H1 (cell line): ENCODE measurements around the gene CCDC148. TPM values are rescaled to one million over a fixed set of nuclear protein-coding genes. Genes with fewer than 3 reads are reported as not detected.

Experiments
- CTCF ChIA-PET: fragments of 300-600 bp; sonication (Branson Sonifier 250); formaldehyde crosslinking; loops from one replicate; lab custom pipeline; 2021; ENCODE audit not compliant: partially characterized antibody; lab: Charles Lee
- POLR2A ChIA-PET: fragments of 300-600 bp; sonication (Branson Sonifier 250); formaldehyde crosslinking; loops from one replicate; lab custom pipeline; 2021; ENCODE audit warnings: inconsistent platforms; ENCODE audit not compliant: partially characterized antibody; lab: Charles Lee
- DNase-seq, 2 experiments: peaks; one replicate each; pipeline versions ENCODE4 v3.0.0 to v3.0.0-alpha.2; 2010 to 2022; ENCODE audit warnings: low spot score in 2 of 2, low read depth in 1 of 2, mixed read lengths in 1 of 2
- FAIRE-seq: peaks from 2 replicates; lab custom pipeline; 2011; peaks lifted over from hg19 to GRCh38; lab: Jason Lieb, UNC
- H2AFZ ChIP-seq: 2 replicates; pipeline ENCODE4 v1.8.1; 2012; ENCODE audit warnings: low read length, inconsistent platforms
- H2AK5ac ChIP-seq: 2 replicates; pipeline ENCODE4 v1.6.1; 2013; ENCODE audit warnings: low read depth, low read length
- H2BK120ac ChIP-seq: replicated peaks from 2 replicates; pipeline ENCODE3; 2013; ENCODE audit warnings: low read depth, low read length, inconsistent platforms
- H2BK12ac ChIP-seq: 2 replicates; pipeline ENCODE4 v1.6.1; 2013; ENCODE audit warnings: low read depth, low read length
- H2BK15ac ChIP-seq: 2 replicates; pipeline ENCODE4 v1.6.1; 2013; ENCODE audit warnings: low read length
- H2BK20ac ChIP-seq: 2 replicates; pipeline ENCODE4 v1.6.1; 2013; ENCODE audit warnings: low read length
- H2BK5ac ChIP-seq: 2 replicates; pipeline ENCODE4 v1.6.1; 2013; ENCODE audit warnings: low read depth, low read length
- H3K14ac ChIP-seq: 2 replicates; pipeline ENCODE4 v1.6.1; 2013; ENCODE audit warnings: inconsistent platforms; ENCODE audit not compliant: insufficient read length
- H3K18ac ChIP-seq: 2 replicates; pipeline ENCODE4 v1.6.1; 2013; ENCODE audit warnings: low read length; ENCODE audit errors: extremely low read depth
- H3K23ac ChIP-seq: 2 replicates; pipeline ENCODE4 v1.6.1; 2013; ENCODE audit warnings: inconsistent platforms; ENCODE audit not compliant: insufficient read length
- H3K23me2 ChIP-seq: 2 replicates; pipeline ENCODE4 v1.6.1; 2013; ENCODE audit warnings: low read depth, low read length
- H3K27ac ChIP-seq: 2 replicates; pipeline ENCODE4 v1.6.1; 2011; ENCODE audit warnings: low read depth, low read length, inconsistent platforms
- H3K27me3 ChIP-seq, 4 experiments: replicated peaks in 1 of 4; 1 replicate in 1 of 4; 2 replicates in 3 of 4; pipeline versions ENCODE4 v1.6.1 to v1.8.1; 2011 to 2013; ENCODE audit warnings: low read length in 3 of 4, mild to moderate bottlenecking in 3 of 4, inconsistent platforms in 2 of 4, mixed read lengths in 2 of 4, moderate library complexity in 1 of 4; ENCODE audit not compliant: control insufficient read depth in 3 of 4, insufficient read depth in 3 of 4; ENCODE audit errors: extremely low read depth in 1 of 4
- H3K36me3 ChIP-seq, 4 experiments: 2 replicates each; pipeline versions ENCODE4 v1.6.1 to v1.8.1; 2011 to 2013; ENCODE audit warnings: mild to moderate bottlenecking in 4 of 4, low read length in 3 of 4, moderate library complexity in 2 of 4, control low read depth in 1 of 4, inconsistent platforms in 1 of 4; ENCODE audit not compliant: insufficient read depth in 4 of 4, control insufficient read depth in 2 of 4
- H3K4ac ChIP-seq: replicated peaks from 2 replicates; pipeline ENCODE3; 2013; ENCODE audit warnings: low read length, low read depth, mixed read lengths, inconsistent platforms; ENCODE audit not compliant: insufficient read length
- H3K4me1 ChIP-seq, 4 experiments: replicated peaks in 1 of 4; 1 replicate in 1 of 4; 2 replicates in 3 of 4; pipeline versions ENCODE4 v1.6.1 to v1.8.1; 2011 to 2013; ENCODE audit warnings: low read length in 3 of 4, inconsistent platforms in 2 of 4, mixed read lengths in 1 of 4; ENCODE audit not compliant: insufficient read depth in 4 of 4, control insufficient read depth in 3 of 4
- H3K4me2 ChIP-seq, 2 experiments: 2 replicates each; pipeline versions ENCODE4 v1.6.1 to v1.8.1; 2011 to 2013; ENCODE audit warnings: low read depth in 2 of 2, low read length in 2 of 2, control low read depth in 1 of 2, inconsistent platforms in 1 of 2, mild to moderate bottlenecking in 1 of 2; ENCODE audit not compliant: insufficient read depth in 1 of 2
- H3K4me3 ChIP-seq, 4 experiments: fragments of 200-600, 300-600 bp in 1 of 4; sonication (generic), shearing (Covaris generic), sonication (Bioruptor Twin) in 1 of 4; 2 replicates each; pipeline versions ENCODE4 v1.5.1 to v1.8.1; 2011 to 2016; ENCODE audit warnings: low read length in 4 of 4, low read depth in 3 of 4, control low read depth in 2 of 4, inconsistent platforms in 2 of 4, mild to moderate bottlenecking in 2 of 4, mixed read lengths in 1 of 4, moderate library complexity in 1 of 4; ENCODE audit not compliant: insufficient read depth in 2 of 4; ENCODE audit errors: extremely low read depth in 1 of 4
- H3K56ac ChIP-seq: replicated peaks from 2 replicates; pipeline ENCODE3; 2013; ENCODE audit warnings: low read depth, mild to moderate bottlenecking, mixed read lengths, low read length, inconsistent platforms; ENCODE audit not compliant: insufficient read length
- H3K79me1 ChIP-seq: 2 replicates; pipeline ENCODE4 v1.6.1; 2013; ENCODE audit warnings: low read depth, low read length, control low read depth
- H3K79me2 ChIP-seq, 2 experiments: 2 replicates each; pipeline versions ENCODE4 v1.6.1 to v1.8.1; 2012 to 2013; ENCODE audit warnings: low read length in 2 of 2, mild to moderate bottlenecking in 2 of 2, inconsistent platforms in 1 of 2; ENCODE audit not compliant: insufficient read depth in 2 of 2, control insufficient read depth in 1 of 2
- H3K9ac ChIP-seq, 4 experiments: replicated peaks in 1 of 4; 1 replicate in 1 of 4; 2 replicates in 3 of 4; pipeline versions ENCODE4 v1.6.1 to v1.8.1; 2011 to 2013; ENCODE audit warnings: low read depth in 3 of 4, low read length in 3 of 4, control low read depth in 2 of 4, mild to moderate bottlenecking in 2 of 4, moderate library complexity in 2 of 4, inconsistent platforms in 1 of 4; ENCODE audit errors: extremely low read depth in 1 of 4
- H3K9me3 ChIP-seq, 2 experiments: 2 replicates each; pipeline versions ENCODE4 v1.6.1 to v1.8.1; 2012 to 2013; ENCODE audit warnings: mild to moderate bottlenecking in 2 of 2, moderate library complexity in 2 of 2, control low read depth in 1 of 2, inconsistent platforms in 1 of 2, low read depth in 1 of 2, low read length in 1 of 2, mixed read lengths in 1 of 2; ENCODE audit not compliant: insufficient read depth in 2 of 2
- H4K20me1 ChIP-seq, 2 experiments: replicated peaks in 1 of 2; 2 replicates each; pipeline versions ENCODE3 to v1.8.1; 2011 to 2013; ENCODE audit warnings: inconsistent platforms in 2 of 2, low read length in 2 of 2, mild to moderate bottlenecking in 1 of 2; ENCODE audit not compliant: insufficient read depth in 2 of 2, control insufficient read depth in 1 of 2
- H4K5ac ChIP-seq: 2 replicates; pipeline ENCODE4 v1.6.1; 2013; ENCODE audit warnings: low read length, low read depth, mixed read lengths, inconsistent platforms; ENCODE audit not compliant: insufficient read length
- H4K8ac ChIP-seq: 2 replicates; pipeline ENCODE4 v1.8.0; 2013; ENCODE audit warnings: mild to moderate bottlenecking, moderate library complexity, low read length, inconsistent platforms; ENCODE audit not compliant: insufficient read depth; ENCODE audit errors: extremely low read depth
- H4K91ac ChIP-seq: replicated peaks from 2 replicates; pipeline ENCODE3; 2013; ENCODE audit warnings: low read length, mixed read lengths, inconsistent platforms; ENCODE audit not compliant: insufficient read length
- BACH1 ChIP-seq: IDR thresholded peaks from 2 replicates; pipeline ENCODE4 v1.6.1; 2012; ENCODE audit warnings: low read length, improper control_type of control experiment
- CEBPB ChIP-seq: IDR thresholded peaks from 2 replicates; pipeline ENCODE4 v1.6.1; 2012; ENCODE audit warnings: low read depth, low read length
- HDAC2 ChIP-seq, 2 experiments: fragments of 300-600 bp in 1 of 2; sonication (generic) in 1 of 2; IDR thresholded peaks; 2 replicates each; pipeline ENCODE4 v1.6.1; 2011 to 2012; ENCODE audit warnings: low read depth in 2 of 2, low read length in 2 of 2, mild to moderate bottlenecking in 2 of 2, moderate library complexity in 2 of 2, borderline replicate concordance in 1 of 2, inconsistent platforms in 1 of 2
- KDM4A ChIP-seq: IDR thresholded peaks from one replicate; pipeline ENCODE4 v1.7.1; 2012; ENCODE audit warnings: low read depth, mild to moderate bottlenecking, moderate library complexity, low read length, inconsistent platforms; ENCODE audit not compliant: severe bottlenecking
- SAP30 ChIP-seq: fragments of 300-600 bp; sonication (generic); IDR thresholded peaks from 2 replicates; pipeline ENCODE4 v1.7.1; 2012; ENCODE audit warnings: low read length, moderate library complexity, mild to moderate bottlenecking, inconsistent platforms; ENCODE audit not compliant: insufficient read depth, insufficient replicate concordance
- WGBS, 2 experiments: shearing (Covaris generic) in 1 of 2; methylation state at CpG; one replicate each; pipeline versions ENCODE4 v1.1.6 to v1.1.7; 2013 to 2015; ENCODE audit warnings: low lambda C conversion rate in 2 of 2, mixed read lengths in 2 of 2, inconsistent platforms in 1 of 2, low coverage in 1 of 2, missing lambda C conversion rate in 1 of 2; ENCODE audit not compliant: insufficient replicate concordance in 2 of 2, insufficient coverage in 1 of 2, insufficient read length in 1 of 2; ENCODE audit errors: extremely low coverage in 1 of 2, missing lambda C conversion rate in 1 of 2; 5-methylcytosine and 5-hydroxymethylcytosine counted together
- polyA plus RNA-seq, 7 experiments: library from polyadenylated mRNA; depleted of rRNA in 3 of 7; stranded (reverse) in 5 of 7; unstranded in 2 of 7; fragments of >200 nt in 5 of 7; fragments of 200-250 nt in 2 of 7; gene quantifications; 1 replicate in 5 of 7; 2 replicates in 1 of 7; 4 replicates in 1 of 7; pipeline versions ENCODE4 v1.2.1 to v1.2.3, GENCODE V29; 2011 to 2013; ENCODE audit warnings: missing spikeins in 2 of 7, mixed read lengths in 2 of 7
- total RNA-seq: library from RNA; stranded (reverse); fragmentation: NEBNext Ultra II Directional; extraction: Animal tissue kit (Norgen Biotek cat#: 25700); gene quantifications from 2 replicates; pipeline ENCODE4 v1.2.1, GENCODE V29; 2021

The CCDC148 gene
- total and polyA plus RNA-seq, 2 of the 8 experiments (the other 6 are each of a cell fraction or from before 2014, with no cell fraction given) = 0.45 to 1.3 TPM

GRCh38 chr2:158443606-158444005, 12.9 kb downstream of the CCDC148 start:
- Histone ChIP-seq H3K23ac (no peak overlapping the region), H2BK15ac (no peak overlapping the region), H2BK5ac (no peak overlapping the region), H2AFZ (no peak overlapping the region), H3K4me3 (no peak overlapping the region), H3K56ac (no peak overlapping the region), H3K9ac (no peak overlapping the region), H2AK5ac (no peak overlapping the region), H3K27ac (no peak overlapping the region), H3K4me1 (no peaks in the 10 kb centered on the region), H3K27me3 (no peaks in the 10 kb centered on the region), H3K23me2 (no peaks in the 10 kb centered on the region), H3K9me3 (no peaks in the 10 kb centered on the region), H3K4me2 (no peak overlapping the region), H4K8ac (no peak overlapping the region), H4K20me1 (no peaks in the 10 kb centered on the region), H2BK12ac (no peak overlapping the region), H3K14ac (no peak overlapping the region), H4K91ac (no peak overlapping the region), H3K4ac (no peak overlapping the region), H2BK120ac (no peak overlapping the region), H4K5ac (no peak overlapping the region), H2BK20ac (no peak overlapping the region), H3K79me2 (no peaks in the 10 kb centered on the region), H3K79me1 (no peaks in the 10 kb centered on the region), H3K36me3 (no peaks in the 10 kb centered on the region), H3K18ac (no peak overlapping the region)
- WGBS, 2 experiments = 90% methylated on average over 1 of the region's 1 CpG; no CpG with 5 or more reads in 1 of the 2 experiments
- TF ChIP-seq CEBPB = no peak
- no peak for TF ChIP-seq SAP30
- no peak for TF ChIP-seq BACH1
- TF ChIP-seq HDAC2 (IDR thresholded peaks at IDR 0.05; ENCODE audit: borderline replicate concordance in 1 of 2, low read depth in 2 of 2, low read length in 2 of 2) = no peak
- no peak for TF ChIP-seq KDM4A
- no peak for FAIRE-seq
- no peak for DNase-seq
- CTCF ChIA-PET = interaction anchor here (1.0 to 1.1 kb wide), 2 partner anchors 98 to 264 kb away, joined by 3 read pairs; no protein-coding TSS in a partner anchor
- POLR2A ChIA-PET = no interaction called here
